Breast epithelium (tissue), 4 donors: ENCODE measurements around the gene PDE6C. TPM values are rescaled to one million over a fixed set of nuclear protein-coding genes. Genes with fewer than 3 reads are reported as not detected.

Experiments
- DNase-seq, 2 donors: peaks; one replicate each; pipeline ENCODE4 v3.0.0-alpha.2; 2019; ENCODE audit warnings: low spot score in 2 of 2
- H3K27ac ChIP-seq, 2 donors: fragments of 200-600 bp; sonication (generic) in 1 of 2; one replicate each; pipeline ENCODE4 v1.5.1; 2016 to 2019; ENCODE audit warnings: mild to moderate bottlenecking in 1 of 2
- H3K27me3 ChIP-seq, 2 donors: fragments of 200-600 bp; sonication (generic) in 1 of 2; one replicate each; pipeline versions ENCODE4 v1.5.1 to v1.6.0; 2017 to 2019; ENCODE audit warnings: control low read depth in 1 of 2, mild to moderate bottlenecking in 1 of 2
- H3K36me3 ChIP-seq: fragments of 200-600 bp; one replicate; pipeline ENCODE4 v1.5.1; 2019
- H3K4me1 ChIP-seq, 2 donors: fragments of 200-600 bp; sonication (generic); one replicate each; pipeline ENCODE4 v1.5.1; 2016 to 2019; ENCODE audit warnings: control low read depth in 1 of 2
- H3K4me3 ChIP-seq, 3 donors: fragments of 200-600 bp; sonication (generic); 1 replicate in 2 of 3; 2 replicates in 1 of 3; pipeline ENCODE4 v1.5.1; 2016 to 2019; ENCODE audit warnings: mild to moderate bottlenecking in 3 of 3, moderate library complexity in 2 of 3
- H3K9me3 ChIP-seq, 2 donors: fragments of 200-600 bp; sonication (generic) in 1 of 2; one replicate each; pipeline ENCODE4 v1.5.1; 2016 to 2019; ENCODE audit warnings: control low read depth in 1 of 2
- POLR2A ChIP-seq: fragments of 450-650 bp; IDR thresholded peaks from one replicate; pipeline ENCODE4 v1.6.1; 2016; ENCODE audit warnings: antibody characterized with exemption, mild to moderate bottlenecking, moderate library complexity
- POLR2AphosphoS5 ChIP-seq, 3 donors: sonication (generic); formaldehyde crosslinking; IDR thresholded peaks; one replicate each; pipeline ENCODE4 v1.6.1; 2017; ENCODE audit warnings: antibody characterized with exemption in 3 of 3
- intact Hi-C: fragments of 100-400 bp; cut with DNase I; formaldehyde crosslinking; loops from one replicate; pipeline ENCODE4 v1.15.1; 2023; ENCODE audit warnings: low total_unique reads
- total RNA-seq, 3 donors: library from RNA; depleted of rRNA; stranded (reverse); fragments of >200 nt; gene quantifications; one replicate each; pipeline ENCODE4 v1.1.0, GENCODE V29; 2016
- TF ChIP-seq, protein P1 (sequence below), 3 donors: fragments of 450-650 bp; IDR thresholded peaks; one replicate each; pipeline ENCODE4 v1.5.1; 2016 to 2017; ENCODE audit warnings: antibody characterized with exemption in 3 of 3, mild to moderate bottlenecking in 3 of 3, moderate library complexity in 3 of 3

PDE6C gene
- total RNA-seq, 3 donors from 2014 or later = not detected

DNA sequence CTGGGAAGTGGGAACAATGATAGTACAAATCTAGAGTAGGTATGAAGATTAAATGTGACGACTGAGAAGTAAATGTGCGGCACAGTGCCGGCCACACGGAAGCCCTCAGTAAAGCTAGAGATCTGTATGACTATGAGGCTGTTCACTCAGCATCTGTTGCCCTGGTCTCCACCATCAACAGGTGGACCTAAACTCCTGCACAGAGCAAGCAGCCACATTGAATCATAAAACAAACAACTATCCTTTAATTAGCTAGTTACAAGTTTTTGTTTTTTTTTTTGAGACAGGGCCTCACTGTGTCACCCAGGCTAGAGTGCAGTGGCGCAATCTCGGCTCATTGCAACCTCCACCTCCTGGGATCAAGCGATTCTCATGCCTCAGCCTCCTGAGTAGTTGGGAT is 27.9 kb upstream of the PDE6C start:
- DNase-seq = no peak
- Histone ChIP-seq H3K27ac (no peak overlapping the region), H3K4me3 (no peak overlapping the region), H3K36me3 (no peaks in the 10 kb centered on the region), H3K9me3 (no peaks in the 10 kb centered on the region), H3K4me1 (no peaks in the 10 kb centered on the region), H3K27me3 (no peaks in the 10 kb centered on the region)
- intact Hi-C loops = no loop called here
- TF ChIP-seq POLR2AphosphoS5 (IDR thresholded peaks at IDR 0.05) (no peak), POLR2A (no peak)
- TF ChIP-seq, protein P1, sequence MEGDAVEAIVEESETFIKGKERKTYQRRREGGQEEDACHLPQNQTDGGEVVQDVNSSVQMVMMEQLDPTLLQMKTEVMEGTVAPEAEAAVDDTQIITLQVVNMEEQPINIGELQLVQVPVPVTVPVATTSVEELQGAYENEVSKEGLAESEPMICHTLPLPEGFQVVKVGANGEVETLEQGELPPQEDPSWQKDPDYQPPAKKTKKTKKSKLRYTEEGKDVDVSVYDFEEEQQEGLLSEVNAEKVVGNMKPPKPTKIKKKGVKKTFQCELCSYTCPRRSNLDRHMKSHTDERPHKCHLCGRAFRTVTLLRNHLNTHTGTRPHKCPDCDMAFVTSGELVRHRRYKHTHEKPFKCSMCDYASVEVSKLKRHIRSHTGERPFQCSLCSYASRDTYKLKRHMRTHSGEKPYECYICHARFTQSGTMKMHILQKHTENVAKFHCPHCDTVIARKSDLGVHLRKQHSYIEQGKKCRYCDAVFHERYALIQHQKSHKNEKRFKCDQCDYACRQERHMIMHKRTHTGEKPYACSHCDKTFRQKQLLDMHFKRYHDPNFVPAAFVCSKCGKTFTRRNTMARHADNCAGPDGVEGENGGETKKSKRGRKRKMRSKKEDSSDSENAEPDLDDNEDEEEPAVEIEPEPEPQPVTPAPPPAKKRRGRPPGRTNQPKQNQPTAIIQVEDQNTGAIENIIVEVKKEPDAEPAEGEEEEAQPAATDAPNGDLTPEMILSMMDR (IDR thresholded peaks at IDR 0.05) = no peak

DNA sequence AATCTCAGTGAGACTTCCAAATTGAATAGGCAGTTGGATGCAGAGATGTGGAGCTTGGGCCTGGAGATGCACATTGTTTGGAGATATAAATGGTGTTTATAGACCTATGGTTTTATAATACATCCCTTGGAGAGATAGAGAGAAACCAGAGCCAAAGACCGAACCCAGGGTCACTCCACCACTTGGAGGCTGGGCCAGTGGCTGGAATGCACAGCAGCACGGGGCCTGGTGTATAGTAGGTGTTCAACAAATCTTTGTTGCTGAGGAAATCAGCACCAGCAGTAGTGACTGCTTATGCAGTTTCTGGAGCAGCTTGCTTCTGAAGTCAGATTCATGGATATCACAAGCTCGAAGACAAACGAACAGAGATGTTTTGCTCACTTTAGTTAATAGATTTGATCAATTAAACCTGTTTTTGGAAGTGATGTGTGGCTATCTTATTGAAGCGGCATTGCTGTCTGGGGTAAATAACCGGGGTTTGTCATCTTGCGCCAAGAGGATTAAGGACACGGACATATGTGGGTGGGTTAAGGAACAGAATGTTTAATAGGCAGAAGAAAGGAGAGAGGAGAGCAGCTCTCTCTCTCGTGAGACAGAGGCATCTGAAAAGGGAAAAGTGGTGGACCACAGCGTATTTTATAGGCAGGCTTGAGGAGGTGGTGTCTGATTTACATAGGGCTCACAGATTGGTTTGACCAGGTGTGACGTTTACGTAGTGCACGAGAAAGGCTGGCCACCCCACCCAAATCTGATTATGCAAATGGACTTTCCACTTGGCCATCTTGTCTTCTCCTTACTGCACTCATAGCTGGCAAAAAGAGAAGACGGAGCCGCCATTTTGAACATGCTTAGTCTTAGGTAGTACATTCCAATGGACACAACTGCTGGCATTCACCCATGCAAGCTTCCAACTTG is 22.4 kb upstream of the PDE6C start:
- DNase-seq = no peak
- Histone ChIP-seq H3K4me3 (no peak overlapping the region), H3K36me3 (no peaks in the 10 kb centered on the region), H3K4me1 (no peaks in the 10 kb centered on the region), H3K27ac (no peak overlapping the region), H3K27me3 (no peaks in the 10 kb centered on the region), H3K9me3 (no peaks in the 10 kb centered on the region)
- TF ChIP-seq POLR2AphosphoS5 (IDR thresholded peaks at IDR 0.05) = no peak
- TF ChIP-seq, protein P1 (IDR thresholded peaks at IDR 0.05) = no peak
- no peak for TF ChIP-seq POLR2A
- intact Hi-C loops = no loop called here

DNA sequence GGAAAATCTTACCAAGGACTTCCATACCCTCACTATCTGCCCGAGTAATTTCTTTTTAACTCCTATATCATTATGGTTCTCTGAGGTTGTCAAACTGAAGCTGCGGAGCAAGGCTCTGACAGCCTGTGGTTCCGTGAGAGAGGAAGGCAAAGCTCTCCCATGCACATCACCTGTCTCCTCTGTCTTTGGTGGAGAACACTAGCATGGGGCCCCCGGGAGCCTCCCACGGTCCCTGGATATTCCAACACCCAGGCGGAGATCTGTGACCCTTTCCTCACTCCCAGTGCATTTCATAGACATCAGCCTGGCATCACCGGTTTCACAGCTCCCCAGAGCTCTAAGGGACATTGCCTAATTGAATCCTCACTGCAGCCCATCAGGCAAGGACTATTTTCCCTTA is 21.7 kb upstream of the PDE6C start:
- DNase-seq = no peak
- intact Hi-C loops = no loop called here
- TF ChIP-seq, protein P1 (IDR thresholded peaks at IDR 0.05) = no peak
- TF ChIP-seq POLR2AphosphoS5 (IDR thresholded peaks at IDR 0.05) = no peak
- no peaks in the 10 kb centered on the region for H3K36me3 ChIP-seq
- H3K4me1 ChIP-seq = no peaks in the 10 kb centered on the region
- no peak overlapping the region for H3K4me3 ChIP-seq
- no peaks in the 10 kb centered on the region for H3K27me3 ChIP-seq
- no peaks in the 10 kb centered on the region for H3K9me3 ChIP-seq
- H3K27ac ChIP-seq = no peak overlapping the region

DNA sequence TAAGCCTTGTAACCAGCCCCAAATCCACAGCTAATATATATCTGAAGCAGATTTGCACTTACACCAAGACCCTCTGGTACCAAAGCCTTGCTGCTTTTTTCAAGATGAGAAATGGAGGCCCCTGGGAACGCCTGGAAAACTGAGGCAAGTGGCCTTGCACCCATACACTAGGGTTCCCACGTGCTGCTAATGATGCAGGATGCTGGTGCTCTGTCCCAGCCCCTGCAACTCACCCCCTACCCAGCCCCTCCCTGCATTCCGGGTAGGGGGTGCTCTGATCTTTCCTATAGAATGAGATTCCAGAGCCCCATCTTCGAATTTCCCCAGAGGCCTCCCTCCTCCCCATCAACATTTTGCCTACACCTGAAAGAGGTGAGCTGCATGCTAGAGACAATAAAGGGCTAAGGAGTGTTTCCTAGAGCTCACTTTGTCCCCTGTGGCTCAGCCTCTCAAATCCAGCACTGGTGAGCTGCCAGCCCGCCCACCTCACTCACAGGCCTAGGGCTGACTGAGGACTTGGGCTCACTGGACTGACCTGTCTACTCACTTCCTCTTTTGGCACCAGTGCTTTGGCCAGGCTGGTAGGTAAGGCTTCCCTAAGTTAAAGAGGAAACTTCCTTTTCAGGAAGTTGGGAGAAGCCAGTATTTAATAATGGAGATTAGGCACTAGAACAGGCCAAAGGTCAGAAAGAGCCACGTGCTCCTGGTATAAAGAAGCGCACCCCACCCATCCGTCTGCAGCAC is 21.1 kb upstream of the PDE6C start:
- intact Hi-C loops = no loop called here
- TF ChIP-seq, protein P1 (IDR thresholded peaks at IDR 0.05) = no peak
- TF ChIP-seq POLR2AphosphoS5 (IDR thresholded peaks at IDR 0.05) (no peak), POLR2A (no peak)
- no peak for DNase-seq

DNA sequence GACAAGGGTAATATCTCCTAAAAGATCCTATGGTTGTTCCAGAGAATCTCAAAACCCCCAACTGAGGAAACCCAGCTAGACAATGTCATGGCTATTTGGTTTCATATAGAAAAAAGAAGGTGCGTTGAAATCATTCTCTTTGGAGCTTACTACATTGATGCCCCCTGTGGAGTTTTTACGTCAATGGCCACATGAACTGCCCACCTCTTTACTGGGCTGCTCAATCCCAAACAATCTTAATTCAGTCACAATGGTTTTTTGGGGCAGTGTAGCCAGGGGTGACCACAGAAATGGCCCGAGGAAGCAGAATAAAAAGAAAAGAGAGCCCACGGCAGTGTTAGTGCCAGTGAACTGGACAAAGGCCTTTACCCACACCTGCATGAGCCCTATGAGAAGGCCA is 19.1 kb upstream of the PDE6C start:
- intact Hi-C loops = no loop called here
- Histone ChIP-seq H3K27me3 (no peaks in the 10 kb centered on the region), H3K4me1 (no peaks in the 10 kb centered on the region), H3K27ac (no peak overlapping the region), H3K4me3 (no peak overlapping the region), H3K9me3 (no peaks in the 10 kb centered on the region), H3K36me3 (no peaks in the 10 kb centered on the region)
- no peak for DNase-seq
- TF ChIP-seq POLR2AphosphoS5 (IDR thresholded peaks at IDR 0.05) (no peak), POLR2A (no peak)
- TF ChIP-seq, protein P1 (IDR thresholded peaks at IDR 0.05) = no peak

More for the DNA sequence above, 21.1 kb upstream of the PDE6C start:
- Histone ChIP-seq H3K4me1 (no peaks in the 10 kb centered on the region), H3K36me3 (no peaks in the 10 kb centered on the region), H3K27me3 (no peaks in the 10 kb centered on the region), H3K9me3 (no peaks in the 10 kb centered on the region), H3K4me3 (no peak overlapping the region), H3K27ac (no peak overlapping the region)
